ACC112 (cell line): ENCODE results near the gene PCSK7.
A peak's percentile ranks its signal among the peaks of the same experiment; 100 is the strongest.

Experiments used
- H2AFZ ChIP-seq: fragments of 200-600 bp; sonication (generic); one replicate; pipeline ENCODE4 v1.6.0; 2017; ENCODE audit warnings: antibody characterized with exemption, low read length; ENCODE audit not compliant: unreplicated experiment
- H3K27ac ChIP-seq: fragments of 200-600 bp; sonication (generic); 2 replicates; pipeline ENCODE4 v1.5.1; 2014; ENCODE audit warnings: low read depth, mild to moderate bottlenecking, antibody characterized with exemption, low read length, moderate library complexity
- H3K27me3 ChIP-seq: fragments of 200-600 bp; sonication (generic); 2 replicates; pipeline ENCODE4 v1.6.1; 2014; ENCODE audit warnings: mild to moderate bottlenecking, antibody characterized with exemption, low read length, moderate library complexity, mixed read lengths; ENCODE audit not compliant: insufficient read depth
- H3K36me3 ChIP-seq: fragments of 200-600 bp; sonication (generic); 2 replicates; pipeline ENCODE4 v1.6.1; 2016; ENCODE audit warnings: mild to moderate bottlenecking, antibody characterized with exemption, low read length, moderate library complexity, mixed read lengths; ENCODE audit not compliant: insufficient read depth
- H3K4me1 ChIP-seq: fragments of 200-600 bp; sonication (generic); one replicate; pipeline ENCODE4 v1.6.1; 2016; ENCODE audit warnings: low read length, mixed read lengths; ENCODE audit not compliant: insufficient read depth, unreplicated experiment, control insufficient read depth
- H3K4me3 ChIP-seq: fragments of 200-600 bp; sonication (generic); 2 replicates; pipeline ENCODE4 v1.5.1; 2014; ENCODE audit warnings: mild to moderate bottlenecking, low read depth, low read length
- H3K79me2 ChIP-seq: fragments of 200-600 bp; sonication (generic); one replicate; pipeline ENCODE4 v1.6.0; 2016; ENCODE audit warnings: low read length; ENCODE audit not compliant: control insufficient read depth, unreplicated experiment, insufficient read depth

PCSK7 gene

GRCh38 chr11:117180661-117181585 is 51.0 kb downstream of the PCSK7 start:
- Histone ChIP-seq H3K4me1 (peaks cover 25% of the 10 kb centered on the region), H3K4me3 (peak overlapping the region; percentile 80; the same call in 1 of the 2 replicates), H3K27me3 (no peaks in the 10 kb centered on the region), H2AFZ (no peak overlapping the region), H3K79me2 (peaks cover 11% of the 10 kb centered on the region), H3K27ac (no peak overlapping the region), H3K36me3 (no peaks in the 10 kb centered on the region)

GRCh38 chr11:117180020-117180419 is 51.9 kb downstream of the PCSK7 start:
- no peaks in the 10 kb centered on the region for H3K27me3 ChIP-seq
- peak overlapping the region; percentile 46 for H3K27ac ChIP-seq
- no peaks in the 10 kb centered on the region for H3K36me3 ChIP-seq
- peaks cover 11% of the 10 kb centered on the region for H3K79me2 ChIP-seq
- peak overlapping the region; percentile 80 for H3K4me3 ChIP-seq
- H2AFZ ChIP-seq = peak overlapping the region; percentile 2
- H3K4me1 ChIP-seq = peaks cover 25% of the 10 kb centered on the region

GRCh38 chr11:117179048-117179999 is 52.5 kb downstream of the PCSK7 start:
- H3K36me3 ChIP-seq = no peaks in the 10 kb centered on the region
- peak overlapping the region; percentile 80 for H3K4me3 ChIP-seq
- H3K4me1 ChIP-seq = peaks cover 25% of the 10 kb centered on the region
- peak overlapping the region; percentile 49 for H2AFZ ChIP-seq
- H3K27me3 ChIP-seq = no peaks in the 10 kb centered on the region
- H3K79me2 ChIP-seq = peaks cover 11% of the 10 kb centered on the region
- H3K27ac ChIP-seq = peak overlapping the region; percentile 46

GRCh38 chr11:117178210-117179034 is 53.5 kb downstream of the PCSK7 start, which contains the start of gene SIDT2:
SIDT2 (plus strand) TSS chr11:117178743; CDS start chr11:117179264, 521 bp downstream.
- no peaks in the 10 kb centered on the region for H3K27me3 ChIP-seq
- H3K4me1 ChIP-seq = peaks cover 26% of the 10 kb centered on the region
- peak within 1 kb of the TSS; percentile 46 for H3K27ac ChIP-seq
- H3K36me3 ChIP-seq = no peaks in the 10 kb centered on the region
- peak within 1 kb of the TSS; percentile 80 for H3K4me3 ChIP-seq
- H3K79me2 ChIP-seq = peaks cover 11% of the 10 kb centered on the region
- H2AFZ ChIP-seq = peak within 1 kb of the TSS; percentile 86

- Histone ChIP-seq H2AFZ (peak overlapping the region; percentile 86), H3K79me2 (peaks cover 11% of the 10 kb centered on the region), H3K27ac (peak overlapping the region; percentile 1; the same call in 1 of the 2 replicates), H3K4me1 (peaks cover 33% of the 10 kb centered on the region), H3K27me3 (no peaks in the 10 kb centered on the region), H3K36me3 (no peaks in the 10 kb centered on the region), H3K4me3 (peak overlapping the region; percentile 80)
Observed at GRCh38 chr11:117177534-117178209, 54.2 kb downstream of the PCSK7 start.

- no peak overlapping the region for H2AFZ ChIP-seq
- H3K36me3 ChIP-seq = no peaks in the 10 kb centered on the region
- no peaks in the 10 kb centered on the region for H3K27me3 ChIP-seq
- H3K79me2 ChIP-seq = peaks cover 11% of the 10 kb centered on the region
- H3K27ac ChIP-seq = no peak overlapping the region
- H3K4me3 ChIP-seq = no peak overlapping the region
- peaks cover 46% of the 10 kb centered on the region for H3K4me1 ChIP-seq
Observed at GRCh38 chr11:117176186-117176585, 55.7 kb downstream of the PCSK7 start.

- H3K27me3 ChIP-seq = no peaks in the 10 kb centered on the region
- peaks cover 46% of the 10 kb centered on the region for H3K4me1 ChIP-seq
- H3K4me3 ChIP-seq = no peak overlapping the region
- no peaks in the 10 kb centered on the region for H3K36me3 ChIP-seq
- H3K27ac ChIP-seq = no peak overlapping the region
- peaks cover 11% of the 10 kb centered on the region for H3K79me2 ChIP-seq
- no peak overlapping the region for H2AFZ ChIP-seq
Observed at GRCh38 chr11:117175781-117176180, 56.1 kb downstream of the PCSK7 start.

GRCh38 chr11:117175104-117175503 is 56.8 kb downstream of the PCSK7 start:
- Histone ChIP-seq H3K4me3 (no peak overlapping the region), H3K79me2 (peaks cover 9% of the 10 kb centered on the region), H3K4me1 (peaks cover 45% of the 10 kb centered on the region), H3K27me3 (no peaks in the 10 kb centered on the region), H3K27ac (no peak overlapping the region), H3K36me3 (no peaks in the 10 kb centered on the region), H2AFZ (no peak overlapping the region)

GRCh38 chr11:117172724-117173421 is 59.0 kb downstream of the PCSK7 start:
- Histone ChIP-seq H3K79me2 (no peaks in the 10 kb centered on the region), H3K4me1 (peaks cover 40% of the 10 kb centered on the region), H2AFZ (no peak overlapping the region), H3K27me3 (no peaks in the 10 kb centered on the region), H3K4me3 (no peak overlapping the region), H3K36me3 (0 out of 2 replicates have a peak, but pooled peaks cover 6% of the 10 kb centered on the region), H3K27ac (peak overlapping the region; percentile 17; the same call in 1 of the 2 replicates)
